Mesenchymal stem cell (in vitro differentiated cells and primary cell): ENCODE data around the gene HOXC4.
"Not testable (repeated sequence)": the region's sequence is repeated elsewhere in the genome, so short reads cannot be mapped to it uniquely, and the experiment has no call there.

ENCODE experiments used
- DNase-seq: peaks from one replicate; pipeline ENCODE4 v3.0.0-alpha.2; 2013
- H2AFZ ChIP-seq: one replicate; pipeline ENCODE4 v1.6.1; 2013; ENCODE audit warnings: low read depth, mild to moderate bottlenecking, control low read depth, inconsistent platforms, low read length, moderate library complexity
- H2AK5ac ChIP-seq: 2 replicates; pipeline ENCODE4 v1.6.1; 2013; ENCODE audit warnings: low read length, moderate library complexity, mild to moderate bottlenecking, inconsistent platforms; ENCODE audit not compliant: severe bottlenecking
- H2BK120ac ChIP-seq: one replicate; pipeline ENCODE4 v1.6.1; 2013; ENCODE audit warnings: low read depth, mild to moderate bottlenecking, inconsistent platforms, low read length, moderate library complexity
- H2BK12ac ChIP-seq, 2 experiments: one replicate each; pipeline ENCODE4 v1.6.1; 2013; ENCODE audit warnings: inconsistent platforms in 2 of 2, low read length in 2 of 2, mild to moderate bottlenecking in 2 of 2, moderate library complexity in 2 of 2, control low read depth in 1 of 2
- H2BK15ac ChIP-seq: one replicate; pipeline ENCODE4 v1.6.1; 2013; ENCODE audit warnings: mild to moderate bottlenecking, low read depth, inconsistent platforms; ENCODE audit not compliant: poor library complexity, severe bottlenecking
- H2BK5ac ChIP-seq: 2 replicates; pipeline ENCODE4 v1.6.1; 2013; ENCODE audit warnings: low read depth, mild to moderate bottlenecking, low read length, control low read depth, inconsistent platforms; ENCODE audit not compliant: poor library complexity, severe bottlenecking
- H3K14ac ChIP-seq, 2 experiments: one replicate each; pipeline ENCODE4 v1.6.1; 2013; ENCODE audit warnings: inconsistent platforms in 2 of 2, low read length in 2 of 2, control low read depth in 1 of 2, mild to moderate bottlenecking in 1 of 2, moderate library complexity in 1 of 2
- H3K18ac ChIP-seq, 2 experiments: one replicate each; pipeline ENCODE4 v1.6.1; 2013; ENCODE audit warnings: inconsistent platforms in 2 of 2, low read length in 2 of 2, control low read depth in 1 of 2, low read depth in 1 of 2, mild to moderate bottlenecking in 1 of 2
- H3K23ac ChIP-seq, 2 experiments: one replicate each; pipeline ENCODE4 v1.6.1; 2013; ENCODE audit warnings: inconsistent platforms in 2 of 2, low read length in 2 of 2, mild to moderate bottlenecking in 2 of 2, moderate library complexity in 2 of 2, control low read depth in 1 of 2
- H3K27ac ChIP-seq: 2 replicates; pipeline ENCODE4 v1.5.1; 2013; ENCODE audit warnings: mild to moderate bottlenecking, moderate library complexity, low read length, control low read depth, inconsistent platforms; ENCODE audit not compliant: poor library complexity, severe bottlenecking
- H3K27me3 ChIP-seq, 2 experiments: 2 replicates each; pipeline versions ENCODE4 v1.6.1 to v1.7.0; 2013; ENCODE audit warnings: low read length in 2 of 2, mild to moderate bottlenecking in 2 of 2, moderate library complexity in 2 of 2, control low read depth in 1 of 2, inconsistent platforms in 1 of 2; ENCODE audit not compliant: control insufficient read depth in 1 of 2, insufficient read depth in 1 of 2
- H3K36me3 ChIP-seq, 2 experiments: 2 replicates each; pipeline versions ENCODE4 v1.6.1 to v1.7.0; 2013; ENCODE audit warnings: low read length in 2 of 2, control low read depth in 1 of 2, inconsistent platforms in 1 of 2, low read depth in 1 of 2, mild to moderate bottlenecking in 1 of 2; ENCODE audit not compliant: insufficient read depth in 2 of 2, control insufficient read depth in 1 of 2
- H3K4ac ChIP-seq, 2 experiments: one replicate each; pipeline ENCODE4 v1.6.1; 2013; ENCODE audit warnings: inconsistent platforms in 2 of 2, low read length in 2 of 2, mild to moderate bottlenecking in 2 of 2, moderate library complexity in 2 of 2, control low read depth in 1 of 2, low read depth in 1 of 2
- H3K4me1 ChIP-seq: 2 replicates; pipeline ENCODE4 v1.6.1; 2013; ENCODE audit warnings: low read depth, low read length, control low read depth; ENCODE audit not compliant: control insufficient read depth, insufficient read depth
- H3K4me2 ChIP-seq: 2 replicates; pipeline ENCODE4 v1.6.1; 2013; ENCODE audit warnings: low read length, mild to moderate bottlenecking, inconsistent platforms; ENCODE audit not compliant: poor library complexity, severe bottlenecking
- H3K4me3 ChIP-seq, 2 experiments: 2 replicates each; pipeline versions ENCODE4 v1.5.1 to v1.7.0; 2013; ENCODE audit warnings: low read length in 2 of 2, mild to moderate bottlenecking in 2 of 2, control low read depth in 1 of 2, low read depth in 1 of 2; ENCODE audit not compliant: insufficient read depth in 1 of 2
- H3K79me1 ChIP-seq: replicated peaks from 2 replicates; pipeline ENCODE4 v1.6.1; 2013; ENCODE audit warnings: mild to moderate bottlenecking, control low read depth, low read length, inconsistent platforms; ENCODE audit not compliant: poor library complexity, severe bottlenecking
- H3K9ac ChIP-seq: 2 replicates; pipeline ENCODE4 v1.7.0; 2013; ENCODE audit warnings: mild to moderate bottlenecking, low read length, moderate library complexity
- H3K9me3 ChIP-seq: 2 replicates; pipeline ENCODE4 v1.7.0; 2013; ENCODE audit warnings: mild to moderate bottlenecking, low read length; ENCODE audit not compliant: control insufficient read depth
- H4K8ac ChIP-seq: one replicate; pipeline ENCODE4 v1.6.1; 2013; ENCODE audit warnings: inconsistent platforms, mild to moderate bottlenecking, low read length, moderate library complexity
- H4K91ac ChIP-seq: one replicate; pipeline ENCODE4 v1.6.1; 2013; ENCODE audit warnings: mild to moderate bottlenecking, low read length, inconsistent platforms
- WGBS: methylation state at CpG from one replicate; pipeline ENCODE4 v1.1.7; 2013; ENCODE audit warnings: mixed read lengths; 5-methylcytosine and 5-hydroxymethylcytosine counted together

HOXC4 gene

GRCh38 chr12:54092943-54093342 is 39.3 kb downstream of the HOXC4 start:
- 56% methylated on average over 2 of the region's 2 CpGs for WGBS
- not testable (repeated sequence) for H4K91ac ChIP-seq, H3K4ac ChIP-seq, H2BK15ac ChIP-seq, H3K23ac ChIP-seq, H3K9me3 ChIP-seq, H3K4me2 ChIP-seq, H4K8ac ChIP-seq, H3K14ac ChIP-seq, H2BK12ac ChIP-seq, H3K9ac ChIP-seq, DNase-seq, H2BK120ac ChIP-seq, H3K79me1 ChIP-seq, H3K18ac ChIP-seq, H3K4me1 ChIP-seq, H3K36me3 ChIP-seq, H2AK5ac ChIP-seq, H3K4me3 ChIP-seq, H3K27ac ChIP-seq, H2AFZ ChIP-seq, H2BK5ac ChIP-seq
- peaks cover 5 to 20% of the 10 kb centered on the region in 2 experiments for H3K27me3 ChIP-seq

GRCh38 chr12:54095928-54096327 is 42.3 kb downstream of the HOXC4 start:
- H3K18ac ChIP-seq, H3K23ac ChIP-seq, H4K8ac ChIP-seq, H4K91ac ChIP-seq, H2BK5ac ChIP-seq, H2AFZ ChIP-seq, H3K4ac ChIP-seq, H2BK12ac ChIP-seq, DNase-seq, H3K4me3 ChIP-seq, H3K4me2 ChIP-seq, H3K27ac ChIP-seq, H3K14ac ChIP-seq, H2BK15ac ChIP-seq, H3K79me1 ChIP-seq, H3K36me3 ChIP-seq, H3K9ac ChIP-seq, H2AK5ac ChIP-seq, H3K4me1 ChIP-seq, H3K9me3 ChIP-seq, H2BK120ac ChIP-seq: not testable (repeated sequence)
- WGBS = 47% methylated on average over 4 of the region's 5 CpGs
- peaks cover 4 to 11% of the 10 kb centered on the region in 2 experiments for H3K27me3 ChIP-seq

- not testable (repeated sequence) for H3K14ac ChIP-seq, H3K4me2 ChIP-seq, H3K36me3 ChIP-seq, H3K4me1 ChIP-seq, H3K9ac ChIP-seq, H2BK5ac ChIP-seq, H4K8ac ChIP-seq, H3K4ac ChIP-seq, H3K4me3 ChIP-seq, H3K23ac ChIP-seq, H3K9me3 ChIP-seq, H3K79me1 ChIP-seq, H3K27ac ChIP-seq, H3K18ac ChIP-seq, DNase-seq, H3K27me3 ChIP-seq, H2BK12ac ChIP-seq, H2AFZ ChIP-seq, H2BK15ac ChIP-seq, H2AK5ac ChIP-seq, H2BK120ac ChIP-seq, H4K91ac ChIP-seq
- 40% methylated on average over 1 of the region's 2 CpGs for WGBS
Observed at GRCh38 chr12:54098644-54099043, 45.0 kb downstream of the HOXC4 start.

- H2AK5ac ChIP-seq, H3K23ac ChIP-seq, H4K91ac ChIP-seq, H2AFZ ChIP-seq, H2BK120ac ChIP-seq, H3K14ac ChIP-seq, H2BK15ac ChIP-seq, H3K9ac ChIP-seq, H3K9me3 ChIP-seq, H2BK5ac ChIP-seq, H3K4me3 ChIP-seq, H3K27ac ChIP-seq, H3K4me1 ChIP-seq, DNase-seq, H3K36me3 ChIP-seq, H4K8ac ChIP-seq, H3K4me2 ChIP-seq, H3K27me3 ChIP-seq, H3K18ac ChIP-seq, H2BK12ac ChIP-seq, H3K4ac ChIP-seq, H3K79me1 ChIP-seq: not testable (repeated sequence)
- 59% methylated on average over 6 of the region's 6 CpGs for WGBS
Observed at GRCh38 chr12:54100588-54100987, 47.0 kb downstream of the HOXC4 start.
